Spleen (tissue), 11 donors: ENCODE measurements around the gene PCNX1. TPM values are rescaled to one million over a fixed set of nuclear protein-coding genes. Genes with fewer than 3 reads are reported as not detected.
"Not testable (repeated sequence)": the region's sequence is repeated elsewhere in the genome, so short reads cannot be mapped to it uniquely, and the experiment has no call there.

Experiments used
- DNase-seq: peaks from one replicate; pipeline ENCODE4 v3.0.0-alpha.2; 2020
- H3K27ac ChIP-seq, 8 donors: fragments of 200-600 bp; sonication (generic) in 7 of 8; 1 replicate in 4 of 8; 2 replicates in 4 of 8; pipeline versions ENCODE4 v1.5.0 to v1.8.0; 2016 to 2021; ENCODE audit warnings: inconsistent platforms in 4 of 8, mild to moderate bottlenecking in 4 of 8, moderate library complexity in 1 of 8
- H3K27me3 ChIP-seq, 7 donors: fragments of 200-600 bp; sonication (generic) in 6 of 7; replicated peaks in 1 of 7; 1 replicate in 4 of 7; 2 replicates in 3 of 7; pipeline versions ENCODE4 v1.5.0 to v1.8.0; 2016 to 2021; ENCODE audit warnings: inconsistent platforms in 3 of 7, mild to moderate bottlenecking in 1 of 7
- H3K36me3 ChIP-seq, 6 donors: fragments of 200-600 bp; sonication (generic) in 5 of 6; 1 replicate in 4 of 6; 2 replicates in 2 of 6; pipeline versions ENCODE4 v1.5.0 to v1.8.0; 2016 to 2021; ENCODE audit warnings: inconsistent platforms in 2 of 6
- H3K4me1 ChIP-seq, 6 donors: fragments of 200-600 bp; sonication (generic) in 5 of 6; 1 replicate in 3 of 6; 2 replicates in 3 of 6; pipeline versions ENCODE4 v1.5.0 to v1.8.0; 2016 to 2021; ENCODE audit warnings: inconsistent platforms in 3 of 6
- H3K4me3 ChIP-seq, 8 donors: fragments of 200-600 bp; sonication (generic) in 7 of 8; 1 replicate in 4 of 8; 2 replicates in 4 of 8; pipeline versions ENCODE4 v1.5.0 to v1.8.0; 2016 to 2021; ENCODE audit warnings: inconsistent platforms in 4 of 8, mild to moderate bottlenecking in 4 of 8, moderate library complexity in 2 of 8
- H3K9me3 ChIP-seq, 8 donors: fragments of 200-600 bp; sonication (generic) in 7 of 8; 1 replicate in 4 of 8; 2 replicates in 4 of 8; pipeline versions ENCODE4 v1.5.0 to v1.8.0; 2016 to 2021; ENCODE audit warnings: inconsistent platforms in 4 of 8
- POLR2A ChIP-seq, 3 donors: fragments of 450-650 bp; IDR thresholded peaks; one replicate each; pipeline ENCODE4 v1.5.1; 2017; ENCODE audit warnings: antibody characterized with exemption in 3 of 3, mild to moderate bottlenecking in 1 of 3
- POLR2AphosphoS5 ChIP-seq, 3 donors: sonication (generic); formaldehyde crosslinking; IDR thresholded peaks; one replicate each; pipeline ENCODE4 v1.5.1; 2017; ENCODE audit warnings: antibody characterized with exemption in 3 of 3
- WGBS, 5 donors: extraction: QIAGEN DNeasy Blood & Tissue Kit in 3 of 5; methylation state at CpG; one replicate each; pipeline versions ENCODE4 v1.1.5 to v1.1.7; 2013 to 2018; 5-methylcytosine and 5-hydroxymethylcytosine counted together
- intact Hi-C: fragments of 100-400 bp; cut with DNase I; formaldehyde crosslinking; loops from one replicate; pipeline ENCODE4 v1.15.0; 2023; ENCODE audit warnings: low total_unique reads
- polyA plus RNA-seq, 3 donors: library from polyadenylated mRNA; stranded (reverse); fragments of 200-250 nt; gene quantifications; one replicate each; pipeline ENCODE4 v1.2.1, GENCODE V29; 2013
- total RNA-seq, 7 donors: library from RNA; depleted of rRNA in 3 of 7; stranded (reverse); fragments of >200 nt in 3 of 7; fragmentation: NEBNext Ultra II Directional in 4 of 7; extraction: Animal tissue kit (Norgen Biotek cat#: 25700) in 4 of 7; gene quantifications; one replicate each; pipeline versions ENCODE4 v1.1.0 to v1.2.1, GENCODE V29; 2016 to 2021
- TF ChIP-seq, protein P1 (sequence below), 11 experiments: fragments of 200-600 bp in 7 of 11; fragments of 450-650 bp in 4 of 11; sonication (generic) in 4 of 11; IDR thresholded peaks in 8 of 11; conservative IDR thresholded peaks in 3 of 11; 1 replicate in 7 of 11; 2 replicates in 4 of 11; pipeline versions ENCODE4 v1.4.0 to v1.8.0; 2016 to 2021; ENCODE audit warnings: antibody characterized with exemption in 11 of 11, inconsistent platforms in 4 of 11, mild to moderate bottlenecking in 1 of 11
- donor health status: healthy with polysubstance abuse.
- donor health status: DM: no; HTN: no; CAD: no; lungs with moderate emphysema.
- donor health status: DM: no; HTN: no; CAD: no.
- donor health status: Bipolar disorder and iron deficiency.
- donor health status: healthy.
- donor health status: DM: no; HTN: no; CAD: no.
- donor health status: DM: yes; HTN: yes; CAD: no.

PCNX1 gene
- total and polyA plus RNA-seq, 10 donors, result 4.0 to 149 (median 100) TPM

DNA sequence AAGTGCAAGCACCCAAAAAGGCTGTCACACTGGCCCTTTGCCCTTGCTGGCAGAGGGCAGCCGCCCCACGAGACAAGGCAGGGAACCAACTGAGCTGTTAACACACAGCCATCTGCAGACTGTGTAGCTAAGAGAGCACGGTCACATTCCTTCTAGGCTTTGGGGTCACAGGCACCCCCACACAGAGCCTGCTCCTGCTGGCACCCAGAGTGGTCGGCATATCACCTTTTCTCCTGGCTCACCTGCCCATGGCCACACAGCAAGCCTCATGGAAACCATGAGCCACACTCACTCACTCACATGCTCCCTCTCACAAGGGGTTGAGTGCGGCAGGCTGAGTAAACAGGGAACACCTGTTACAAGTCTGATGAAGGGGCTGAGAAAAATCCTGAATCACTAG is 214.5 kb downstream of the PCNX1 start:
- no peak for DNase-seq
- Histone ChIP-seq H3K4me1 (peaks cover 0 to 21% (median 9%) of the 10 kb centered on the region in 6 donors), H3K9me3 (no peaks in the 10 kb centered on the region), H3K4me3 (no peak overlapping the region), H3K36me3 (peaks cover 0 to 9% (median 0%) of the 10 kb centered on the region in 6 donors), H3K27ac (no peak overlapping the region), H3K27me3 (no peaks in the 10 kb centered on the region)
- intact Hi-C loops, result no loop called here
- WGBS, 5 donors, result 95 to 100% (median 97%) methylated on average over 3 to 5 of the region's 5 CpGs
- TF ChIP-seq POLR2A (IDR thresholded peaks at IDR 0.05), result no peak
- TF ChIP-seq POLR2AphosphoS5 (IDR thresholded peaks at IDR 0.05), result peak; percentile 28 to 55 (median 32)
- TF ChIP-seq, protein P1, sequence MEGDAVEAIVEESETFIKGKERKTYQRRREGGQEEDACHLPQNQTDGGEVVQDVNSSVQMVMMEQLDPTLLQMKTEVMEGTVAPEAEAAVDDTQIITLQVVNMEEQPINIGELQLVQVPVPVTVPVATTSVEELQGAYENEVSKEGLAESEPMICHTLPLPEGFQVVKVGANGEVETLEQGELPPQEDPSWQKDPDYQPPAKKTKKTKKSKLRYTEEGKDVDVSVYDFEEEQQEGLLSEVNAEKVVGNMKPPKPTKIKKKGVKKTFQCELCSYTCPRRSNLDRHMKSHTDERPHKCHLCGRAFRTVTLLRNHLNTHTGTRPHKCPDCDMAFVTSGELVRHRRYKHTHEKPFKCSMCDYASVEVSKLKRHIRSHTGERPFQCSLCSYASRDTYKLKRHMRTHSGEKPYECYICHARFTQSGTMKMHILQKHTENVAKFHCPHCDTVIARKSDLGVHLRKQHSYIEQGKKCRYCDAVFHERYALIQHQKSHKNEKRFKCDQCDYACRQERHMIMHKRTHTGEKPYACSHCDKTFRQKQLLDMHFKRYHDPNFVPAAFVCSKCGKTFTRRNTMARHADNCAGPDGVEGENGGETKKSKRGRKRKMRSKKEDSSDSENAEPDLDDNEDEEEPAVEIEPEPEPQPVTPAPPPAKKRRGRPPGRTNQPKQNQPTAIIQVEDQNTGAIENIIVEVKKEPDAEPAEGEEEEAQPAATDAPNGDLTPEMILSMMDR (IDR thresholded peaks at IDR 0.05 in 8 of 11, conservative IDR thresholded peaks at IDR 0.05 in 3 of 11), result no peak

DNA sequence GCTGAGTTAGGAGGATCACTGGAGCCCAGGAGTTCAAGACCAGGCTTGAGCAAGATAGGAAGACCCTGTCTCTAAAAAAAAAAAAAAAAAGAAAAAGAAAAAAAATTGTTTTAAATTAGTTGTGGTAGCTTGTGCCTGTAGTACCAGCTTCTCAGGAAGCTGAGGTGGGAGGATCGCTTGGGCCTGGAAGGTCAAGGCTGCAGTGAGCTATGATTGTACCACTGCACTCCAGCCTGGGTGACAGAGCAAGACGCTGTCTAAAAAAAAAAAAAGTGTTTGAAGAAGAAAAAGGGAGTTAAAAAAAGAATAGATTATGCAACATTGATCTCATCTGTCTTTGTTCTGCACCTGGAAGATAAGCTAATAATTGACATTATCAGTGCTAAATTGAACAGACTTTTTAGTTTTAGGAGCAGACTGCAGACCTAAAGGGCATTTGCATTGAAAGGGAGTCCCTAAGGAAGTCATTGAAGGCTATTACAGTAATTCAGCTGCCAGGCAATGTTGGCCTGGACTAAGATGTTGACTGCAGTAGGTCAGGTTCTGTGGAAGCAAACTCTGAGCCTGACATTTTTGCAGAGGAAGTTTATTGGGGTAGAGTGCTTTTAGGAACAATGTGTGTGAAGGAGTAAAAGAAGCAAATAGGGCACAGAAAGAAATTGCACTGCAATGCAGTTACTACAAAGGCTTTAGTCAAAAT is 215.8 kb downstream of the PCNX1 start:
- Histone ChIP-seq H3K9me3 (no peaks in the 10 kb centered on the region), H3K4me1 (peaks cover 0 to 11% (median 4%) of the 10 kb centered on the region in 6 donors), H3K4me3 (no peak overlapping the region), H3K27ac (no peak overlapping the region), H3K27me3 (no peaks in the 10 kb centered on the region), H3K36me3 (peaks cover 0 to 5% (median 0%) of the 10 kb centered on the region in 6 donors)
- 51 to 71% (median 57%) methylated on average over 2 of the region's 2 CpGs for WGBS, 5 donors
- intact Hi-C loops, result no loop called here
- TF ChIP-seq, protein P1 (IDR thresholded peaks at IDR 0.05 in 8 of 11, conservative IDR thresholded peaks at IDR 0.05 in 3 of 11), result no peak
- no peak for TF ChIP-seq POLR2A (IDR thresholded peaks at IDR 0.05)
- TF ChIP-seq POLR2AphosphoS5 (IDR thresholded peaks at IDR 0.05), result no peak
- DNase-seq, result no peak

DNA sequence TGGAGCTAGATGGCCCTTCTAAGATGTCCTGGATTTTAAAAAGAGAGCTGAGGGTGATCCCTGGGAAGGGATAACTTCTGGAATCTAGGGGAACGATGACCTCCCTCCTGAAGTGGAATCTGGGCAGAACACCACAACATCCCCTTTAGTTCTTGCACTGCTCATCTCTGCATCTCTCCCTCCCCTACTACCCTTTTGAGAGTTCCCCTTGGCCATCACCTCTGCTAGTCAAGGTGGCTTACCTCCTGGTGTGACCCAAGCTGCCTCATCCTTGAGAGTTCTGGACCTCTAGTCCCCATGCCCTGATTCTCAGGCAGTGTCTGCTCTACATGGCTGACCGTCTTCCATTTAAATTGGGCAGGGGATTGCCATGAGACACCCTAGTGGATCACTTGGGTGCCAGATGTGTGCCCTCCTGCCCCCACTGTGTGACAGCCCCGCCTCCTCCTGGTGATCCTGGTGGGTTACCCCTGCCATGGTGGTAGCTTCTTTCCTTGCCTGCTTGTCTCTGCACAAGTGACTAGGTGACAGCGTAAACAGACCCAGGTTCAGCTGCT is 216.4 kb downstream of the PCNX1 start:
- Histone ChIP-seq H3K9me3 (no peaks in the 10 kb centered on the region), H3K36me3 (no peaks in the 10 kb centered on the region), H3K4me1 (peaks cover 0 to 11% (median 4%) of the 10 kb centered on the region in 6 donors), H3K4me3 (no peak overlapping the region), H3K27ac (no peak overlapping the region), H3K27me3 (no peaks in the 10 kb centered on the region)
- intact Hi-C loops, result no loop called here
- no peak for DNase-seq
- TF ChIP-seq, protein P1 (IDR thresholded peaks at IDR 0.05 in 8 of 11, conservative IDR thresholded peaks at IDR 0.05 in 3 of 11), result no peak
- TF ChIP-seq POLR2A (IDR thresholded peaks at IDR 0.05) (no peak), POLR2AphosphoS5 (IDR thresholded peaks at IDR 0.05) (no peak)
- 95 to 100% (median 98%) methylated on average over 3 to 4 of the region's 4 CpGs for WGBS, 5 donors

DNA sequence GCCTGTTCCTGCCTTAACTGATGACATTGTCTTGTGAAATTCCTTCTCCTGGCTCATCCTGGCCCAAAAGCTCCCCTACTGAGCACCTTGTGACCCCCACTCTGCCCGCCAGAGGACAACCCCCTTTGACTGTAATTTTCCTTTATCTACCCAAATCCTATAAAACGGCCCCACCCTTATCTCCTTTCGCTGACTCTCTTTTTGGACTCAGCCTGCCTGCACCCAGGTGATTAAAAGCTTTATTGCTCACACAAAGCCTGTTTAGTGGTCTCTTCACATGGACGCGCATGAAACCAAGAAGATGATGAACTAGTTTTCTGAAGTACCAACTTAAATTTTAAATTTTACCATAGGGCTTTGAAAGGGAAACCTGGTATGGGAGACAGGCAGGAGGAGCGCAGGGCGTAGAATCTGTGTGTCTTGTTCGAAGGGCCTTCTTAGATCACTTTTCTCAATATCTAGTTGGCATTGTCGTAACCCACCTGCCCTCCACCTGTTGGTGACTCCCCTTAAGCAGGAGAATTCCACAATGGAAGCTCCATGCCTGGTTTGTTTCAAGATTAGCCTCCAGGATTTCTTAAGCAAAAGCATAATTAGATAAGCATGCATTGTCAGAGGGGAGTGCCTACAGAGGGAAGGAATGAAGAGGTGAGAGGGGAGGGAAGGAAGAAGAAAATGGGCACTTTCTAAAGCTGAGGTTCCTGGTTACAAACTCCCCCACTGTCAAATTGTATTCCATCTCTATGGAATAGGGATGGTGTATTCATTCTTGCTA is 222.6 kb downstream of the PCNX1 start:
- H3K36me3 ChIP-seq, DNase-seq, H3K4me3 ChIP-seq, H3K27ac ChIP-seq, H3K9me3 ChIP-seq, H3K27me3 ChIP-seq, intact Hi-C loops: not testable (repeated sequence)
- WGBS, 5 donors, result 92 to 98% (median 96%) methylated on average over 9 of the region's 9 CpGs
- H3K4me1 ChIP-seq, result peaks cover 6 to 14% (median 10%) of the 10 kb centered on the region in 6 donors
